GM12864 (cell line): ENCODE data around the gene BPHL.

Source experiments
- DNase-seq: peaks from one replicate; pipeline ENCODE4 v3.0.0-alpha.2; 2011; ENCODE audit warnings: low read depth
- H3K4me3 ChIP-seq: 2 replicates; pipeline ENCODE4 v1.5.1; 2011; ENCODE audit warnings: mild to moderate bottlenecking, low read depth, low read length, control low read depth
- TF ChIP-seq, protein P1 (sequence below): IDR thresholded peaks from 2 replicates; pipeline ENCODE4 v1.5.1; 2011; ENCODE audit warnings: low read depth, mild to moderate bottlenecking, moderate library complexity, low read length, control low read depth, inconsistent platforms; ENCODE audit errors: missing control alignments

The BPHL gene

GRCh38 chr6:3094815-3095214 is 23.7 kb upstream of the BPHL start:
- H3K4me3 ChIP-seq, result no peak overlapping the region
- TF ChIP-seq, protein P1, sequence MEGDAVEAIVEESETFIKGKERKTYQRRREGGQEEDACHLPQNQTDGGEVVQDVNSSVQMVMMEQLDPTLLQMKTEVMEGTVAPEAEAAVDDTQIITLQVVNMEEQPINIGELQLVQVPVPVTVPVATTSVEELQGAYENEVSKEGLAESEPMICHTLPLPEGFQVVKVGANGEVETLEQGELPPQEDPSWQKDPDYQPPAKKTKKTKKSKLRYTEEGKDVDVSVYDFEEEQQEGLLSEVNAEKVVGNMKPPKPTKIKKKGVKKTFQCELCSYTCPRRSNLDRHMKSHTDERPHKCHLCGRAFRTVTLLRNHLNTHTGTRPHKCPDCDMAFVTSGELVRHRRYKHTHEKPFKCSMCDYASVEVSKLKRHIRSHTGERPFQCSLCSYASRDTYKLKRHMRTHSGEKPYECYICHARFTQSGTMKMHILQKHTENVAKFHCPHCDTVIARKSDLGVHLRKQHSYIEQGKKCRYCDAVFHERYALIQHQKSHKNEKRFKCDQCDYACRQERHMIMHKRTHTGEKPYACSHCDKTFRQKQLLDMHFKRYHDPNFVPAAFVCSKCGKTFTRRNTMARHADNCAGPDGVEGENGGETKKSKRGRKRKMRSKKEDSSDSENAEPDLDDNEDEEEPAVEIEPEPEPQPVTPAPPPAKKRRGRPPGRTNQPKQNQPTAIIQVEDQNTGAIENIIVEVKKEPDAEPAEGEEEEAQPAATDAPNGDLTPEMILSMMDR, result no peak
- DNase-seq, result no peak

- no peak overlapping the region for H3K4me3 ChIP-seq
- TF ChIP-seq, protein P1, result no peak
Measured at GRCh38 chr6:3102875-3103274, 15.6 kb upstream of the BPHL start.

DNA sequence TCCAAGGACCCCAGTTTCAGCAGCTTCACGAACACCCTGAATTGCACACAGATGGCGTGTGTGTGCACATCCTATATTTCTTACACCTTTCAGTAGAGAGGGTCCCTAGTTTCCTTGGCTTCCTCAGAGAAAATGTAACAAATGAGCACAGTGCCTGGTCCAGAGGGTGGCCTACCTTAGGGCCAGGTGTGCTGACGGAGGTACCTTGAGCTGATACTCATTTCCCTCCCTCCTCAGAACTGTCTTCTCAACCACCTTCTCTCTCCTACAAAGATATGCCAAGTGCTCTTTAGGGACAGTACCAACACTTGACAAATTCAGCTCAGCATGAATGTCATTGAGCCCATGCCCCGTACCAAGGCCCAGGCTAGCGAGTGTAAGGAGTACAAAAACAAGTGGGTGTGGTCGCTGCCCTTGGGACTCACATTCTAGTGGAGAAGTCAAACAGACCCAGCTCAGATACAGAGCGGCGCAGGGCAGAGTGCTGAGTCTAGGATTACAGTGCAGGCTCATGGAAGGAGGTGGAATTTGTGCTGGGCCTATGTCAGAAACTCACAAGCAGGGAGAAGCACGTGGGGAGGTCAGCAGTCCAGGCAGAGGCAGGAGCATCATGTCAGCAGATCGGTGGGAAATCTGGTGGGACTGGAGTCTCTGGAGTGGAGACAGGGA is 9.6 kb upstream of the BPHL start:
- H3K4me3 ChIP-seq, result no peak overlapping the region
- TF ChIP-seq, protein P1, result no peak
- DNase-seq, result no peak

More at GRCh38 chr6:3102875-3103274, 15.6 kb upstream of the BPHL start:
- no peak for DNase-seq

- TF ChIP-seq, protein P1, result no peak
- no peak for DNase-seq
- no peak overlapping the region for H3K4me3 ChIP-seq
Measured at GRCh38 chr6:3109761-3110160, 8.8 kb upstream of the BPHL start.

DNA sequence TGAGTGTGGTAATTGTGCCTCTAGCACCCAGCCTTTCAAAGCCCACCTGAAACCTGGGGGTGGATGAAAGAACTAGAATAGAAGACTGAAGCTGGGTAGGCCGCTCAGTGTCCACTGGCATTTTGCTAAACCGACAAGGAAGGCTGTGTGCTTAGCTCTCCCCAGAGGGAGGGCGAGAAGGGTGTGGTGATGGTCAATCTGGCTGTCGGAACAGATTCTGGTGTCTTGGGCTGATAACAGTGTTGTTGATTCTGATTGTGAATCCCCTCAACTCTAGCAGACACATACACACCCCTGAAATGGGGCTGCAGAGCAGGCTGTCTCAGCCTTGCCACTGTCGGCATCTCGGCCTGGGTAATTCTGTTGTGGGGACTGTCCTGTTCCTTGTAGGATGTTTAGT is 4.1 kb upstream of the BPHL start:
- TF ChIP-seq, protein P1, result no peak
- H3K4me3 ChIP-seq, result no peak overlapping the region
- DNase-seq, result no peak

- DNase-seq, result no peak
- H3K4me3 ChIP-seq, result peak overlapping the region; percentile 92
Measured at GRCh38 chr6:3117912-3118352, 579 bp upstream of the BPHL start.

More at GRCh38 chr6:3117912-3118352, 579 bp upstream of the BPHL start:
- TF ChIP-seq, protein P1, result no peak
